BE2C (cell line): ENCODE data around the gene SLC37A1.

Source experiments
- DNase-seq: peaks from one replicate; pipeline ENCODE4 v3.0.0-alpha.2; 2020
- H3K27me3 ChIP-seq: fragments of 250-450 bp; sonication (Bioruptor Pico); 2 replicates; pipeline ENCODE4 v1.5.1; 2020; ENCODE audit warnings: mild to moderate bottlenecking
- H3K36me3 ChIP-seq: fragments of 250-450 bp; sonication (Bioruptor Pico); 2 replicates; pipeline ENCODE4 v1.5.1; 2020; ENCODE audit warnings: mild to moderate bottlenecking
- H3K4me1 ChIP-seq: fragments of 250-450 bp; sonication (Bioruptor Pico); 2 replicates; pipeline ENCODE4 v1.5.1; 2020
- H3K4me3 ChIP-seq: 2 replicates; pipeline ENCODE4 v1.5.1; 2011; ENCODE audit warnings: low read depth, low read length
- H3K9me3 ChIP-seq: fragments of 250-450 bp; sonication (Bioruptor Pico); 2 replicates; pipeline ENCODE4 v1.5.1; 2020
- CTCF ChIP-seq: IDR thresholded peaks from 2 replicates; pipeline ENCODE4 v1.5.1; 2012; ENCODE audit warnings: mild to moderate bottlenecking, low read depth, low read length

SLC37A1 gene

GRCh38 chr21:42472521-42472920, 41.1 kb upstream of the SLC37A1 start:
- no peak for DNase-seq
- Histone ChIP-seq H3K9me3 (no peaks in the 10 kb centered on the region), H3K27me3 (no peaks in the 10 kb centered on the region), H3K36me3 (no peaks in the 10 kb centered on the region), H3K4me1 (no peaks in the 10 kb centered on the region; the same call in 1 of the 2 replicates), H3K4me3 (no peak overlapping the region)
- no peak for TF ChIP-seq CTCF

GRCh38 chr21:42473498-42474042, 40.1 kb upstream of the SLC37A1 start:
- H3K4me3 ChIP-seq, result no peak overlapping the region
- no peak for DNase-seq
- H3K4me1 ChIP-seq, result no peaks in the 10 kb centered on the region; the same call in 1 of the 2 replicates
- no peaks in the 10 kb centered on the region for H3K27me3 ChIP-seq
- TF ChIP-seq CTCF, result no peak
- no peaks in the 10 kb centered on the region for H3K36me3 ChIP-seq
- H3K9me3 ChIP-seq, result no peaks in the 10 kb centered on the region

GRCh38 chr21:42474043-42474831, 39.4 kb upstream of the SLC37A1 start:
- TF ChIP-seq CTCF, result no peak
- Histone ChIP-seq H3K4me3 (no peak overlapping the region), H3K36me3 (no peaks in the 10 kb centered on the region), H3K4me1 (no peaks in the 10 kb centered on the region; the same call in 1 of the 2 replicates), H3K9me3 (no peaks in the 10 kb centered on the region), H3K27me3 (no peaks in the 10 kb centered on the region)
- peak; percentile 28 for DNase-seq

- no peak overlapping the region for H3K4me3 ChIP-seq
- no peak for DNase-seq
- no peak for TF ChIP-seq CTCF
- no peaks in the 10 kb centered on the region for H3K36me3 ChIP-seq
- H3K27me3 ChIP-seq, result no peaks in the 10 kb centered on the region
- H3K4me1 ChIP-seq, result no peaks in the 10 kb centered on the region; the same call in 1 of the 2 replicates
- no peaks in the 10 kb centered on the region for H3K9me3 ChIP-seq
Measured at GRCh38 chr21:42475036-42475435, 38.6 kb upstream of the SLC37A1 start.

GRCh38 chr21:42475526-42476387, 37.9 kb upstream of the SLC37A1 start:
- Histone ChIP-seq H3K4me3 (no peak overlapping the region), H3K4me1 (no peaks in the 10 kb centered on the region; the same call in 1 of the 2 replicates), H3K36me3 (no peaks in the 10 kb centered on the region), H3K9me3 (no peaks in the 10 kb centered on the region), H3K27me3 (no peaks in the 10 kb centered on the region)
- no peak for TF ChIP-seq CTCF
- DNase-seq, result no peak
